K562 (cell line): ENCODE data around the gene TRIP10. TPM values are rescaled to one million over a fixed set of nuclear protein-coding genes. Genes with fewer than 3 reads are reported as not detected.
A peak's percentile ranks its signal among the peaks of the same experiment; 100 is the strongest.

ENCODE experiments used
- ATAC-seq: fragments of 200-7000 bp; cut with Tn5 transposase; 3 replicates; pipeline ENCODE4 v1.9.1; 2020; ENCODE audit warnings: moderate library complexity
- BruUV-seq: library from RNA; stranded (reverse); fragments of 400-500 nt; replicated peaks from 2 replicates; lab custom pipeline; 2021; lab: Mats Ljungman, UMichigan
- CTCF ChIA-PET: fragments of 300-600 bp; formaldehyde crosslinking; extraction: SDS; loops from one replicate; lab custom pipeline; 2021; ENCODE audit warnings: low intra/inter-chr PET ratio; lab: Yijun Ruan, JAX
- POLR2A ChIA-PET: fragments of 300-600, 350-650 bp; sonication (Branson Sonifier 250); formaldehyde crosslinking; extraction: SDS; loops from one replicate; lab custom pipeline; 2021; ENCODE audit warnings: antibody characterized with exemption, inconsistent platforms; lab: Yijun Ruan, JAX
- DNase-seq, 4 experiments: peaks; one replicate each; pipeline versions ENCODE4 v3.0.0 to v3.0.0-alpha.2; 2011 to 2018; ENCODE audit warnings: low spot score in 3 of 4, mixed read lengths in 3 of 4; ENCODE audit errors: extremely low read depth in 1 of 4
- FAIRE-seq: peaks from 2 replicates; lab custom pipeline; 2011; peaks lifted over from hg19 to GRCh38; lab: Jason Lieb, UNC
- H2AFZ ChIP-seq: 2 replicates; pipeline ENCODE4 v1.6.0; 2011; ENCODE audit warnings: low read depth, low read length, control low read depth, inconsistent platforms
- H3K27ac ChIP-seq: fragments of 200-600 bp; 3 replicates; pipeline ENCODE4 v1.8.0; 2011; ENCODE audit warnings: low read depth, mild to moderate bottlenecking, control low read depth, inconsistent platforms, low read length, moderate library complexity, mixed read lengths; ENCODE audit errors: extremely low read depth
- H3K27me3 ChIP-seq, 2 experiments: fragments of 300-600 bp in 1 of 2; 2 replicates in 1 of 2; 3 replicates in 1 of 2; pipeline versions ENCODE4 v1.6.0 to v1.8.0; 2011; ENCODE audit warnings: inconsistent platforms in 2 of 2, low read length in 2 of 2, mild to moderate bottlenecking in 1 of 2, mixed read lengths in 1 of 2, moderate library complexity in 1 of 2; ENCODE audit not compliant: control insufficient read depth in 2 of 2, insufficient read depth in 2 of 2
- H3K36me3 ChIP-seq: fragments of 300-600 bp; 3 replicates; pipeline ENCODE4 v1.8.0; 2011; ENCODE audit warnings: mild to moderate bottlenecking, low read length, inconsistent platforms; ENCODE audit not compliant: control insufficient read depth, insufficient read depth
- H3K4me1 ChIP-seq, 2 experiments: fragments of 200-600 bp in 1 of 2; replicated peaks in 1 of 2; 2 replicates in 1 of 2; 3 replicates in 1 of 2; pipeline versions ENCODE4 v1.5.1 to v1.8.0; 2011; ENCODE audit warnings: inconsistent platforms in 2 of 2, low read length in 2 of 2, mild to moderate bottlenecking in 1 of 2, mixed read lengths in 1 of 2, moderate library complexity in 1 of 2; ENCODE audit not compliant: control insufficient read depth in 2 of 2, insufficient read depth in 2 of 2
- H3K4me2 ChIP-seq: 2 replicates; pipeline ENCODE4 v1.6.1; 2011; ENCODE audit warnings: low read length, control low read depth, inconsistent platforms, mixed read lengths; ENCODE audit not compliant: insufficient read depth
- H3K4me3 ChIP-seq: fragments of 200-600 bp; sonication (generic), shearing (Covaris generic); 2 replicates; pipeline ENCODE4 v1.5.1; 2016; ENCODE audit warnings: control low read depth, inconsistent platforms
- H3K79me2 ChIP-seq: fragments of 200-600 bp; 3 replicates; pipeline ENCODE4 v1.8.0; 2011; ENCODE audit warnings: low read length, inconsistent platforms; ENCODE audit not compliant: control insufficient read depth, insufficient read depth
- H3K9ac ChIP-seq, 2 experiments: 2 replicates each; pipeline versions ENCODE4 v1.6.0 to v1.6.1; 2011; ENCODE audit warnings: low read depth in 2 of 2, low read length in 2 of 2, control low read depth in 1 of 2, inconsistent platforms in 1 of 2, mild to moderate bottlenecking in 1 of 2, mixed read lengths in 1 of 2; ENCODE audit not compliant: insufficient read depth in 1 of 2
- H3K9me1 ChIP-seq: one replicate; pipeline ENCODE4 v1.6.0; 2011; ENCODE audit warnings: inconsistent platforms, mild to moderate bottlenecking, low read length, moderate library complexity; ENCODE audit not compliant: control insufficient read depth, insufficient read depth
- H3K9me3 ChIP-seq: replicated peaks from 2 replicates; pipeline ENCODE4 v1.5.1; 2011; ENCODE audit warnings: low read depth, low read length, inconsistent platforms; ENCODE audit not compliant: control insufficient read depth, insufficient read depth
- H4K20me1 ChIP-seq: replicated peaks from 2 replicates; pipeline ENCODE4 v1.6.1; 2011; ENCODE audit warnings: low read length, inconsistent platforms, mixed read lengths; ENCODE audit not compliant: control insufficient read depth, insufficient read depth
- RFX1 ChIP-seq: fragments of 450-650 bp; IDR thresholded peaks from 2 replicates; pipeline ENCODE4 v1.6.1; 2016; ENCODE audit warnings: mild to moderate bottlenecking, moderate library complexity
- WGBS: fragments of 100-300 bp; shearing (Covaris generic); methylation state at CpG from one replicate; pipeline ENCODE4 v1.1.6; 2016; ENCODE audit warnings: low coverage, mixed read lengths; ENCODE audit not compliant: insufficient coverage; ENCODE audit errors: missing lambda C conversion rate; 5-methylcytosine and 5-hydroxymethylcytosine counted together
- in situ Hi-C: fragments of 300-500 bp; cut with MboI; formaldehyde crosslinking; loops from 4 replicates; pipeline ENCODE4 v1.15.0; 2018; ENCODE audit warnings: inconsistent platforms, mixed read lengths
- intact Hi-C: fragments of 100-400 bp; cut with micrococcal nuclease; formaldehyde crosslinking; loops from 2 replicates; pipeline ENCODE4 v1.14.2; 2022
- polyA plus RNA-seq, 8 experiments: library from polyadenylated mRNA; depleted of rRNA in 4 of 8; stranded (reverse) in 5 of 8; unstranded in 3 of 8; fragments of >200 nt; fragmentation: Nextera tagmentation in 2 of 8; fragmentation: Illumina TruSeq in 1 of 8; extraction: Ambion mirVana in 2 of 8; extraction: Trizol in 1 of 8; gene quantifications; 2 replicates each; pipeline versions ENCODE4 v1.2.1 to v1.2.3, GENCODE V29; 2011 to 2014; ENCODE audit warnings: inconsistent platforms in 1 of 8, missing spikeins in 1 of 8
- total RNA-seq, 7 experiments: library from RNA; depleted of rRNA in 6 of 7; stranded (reverse); fragments of >200 nt in 6 of 7; fragmentation: Illumina TruSeq in 2 of 7; extraction: Trizol in 2 of 7; gene quantifications; 2 replicates each; pipeline versions ENCODE4 v1.2.1 to v1.2.3, GENCODE V29; 2011 to 2021; ENCODE audit warnings: low replicate concordance in 1 of 7
- TF ChIP-seq, protein P1 (sequence below): fragments of 250-450 bp; sonication (Bioruptor Pico); IDR thresholded peaks from 2 replicates; pipeline ENCODE4 v1.8.0; 2021; ENCODE audit warnings: moderate library complexity, mild to moderate bottlenecking, inconsistent platforms
- TF ChIP-seq, protein P2 (sequence below): fragments of 450-650 bp; conservative IDR thresholded peaks from 2 replicates; pipeline ENCODE4 v1.6.1; 2016; ENCODE audit warnings: missing genetic modification characterization, low read depth, mild to moderate bottlenecking, control low read depth, missing compliant biosample characterization

TRIP10 gene
- total and polyA plus RNA-seq, 9 of the 15 experiments (the other 6 are each of a cell fraction or from before 2014, with no cell fraction given), result 1.2 to 66.8 (median 36.1) TPM

DNA sequence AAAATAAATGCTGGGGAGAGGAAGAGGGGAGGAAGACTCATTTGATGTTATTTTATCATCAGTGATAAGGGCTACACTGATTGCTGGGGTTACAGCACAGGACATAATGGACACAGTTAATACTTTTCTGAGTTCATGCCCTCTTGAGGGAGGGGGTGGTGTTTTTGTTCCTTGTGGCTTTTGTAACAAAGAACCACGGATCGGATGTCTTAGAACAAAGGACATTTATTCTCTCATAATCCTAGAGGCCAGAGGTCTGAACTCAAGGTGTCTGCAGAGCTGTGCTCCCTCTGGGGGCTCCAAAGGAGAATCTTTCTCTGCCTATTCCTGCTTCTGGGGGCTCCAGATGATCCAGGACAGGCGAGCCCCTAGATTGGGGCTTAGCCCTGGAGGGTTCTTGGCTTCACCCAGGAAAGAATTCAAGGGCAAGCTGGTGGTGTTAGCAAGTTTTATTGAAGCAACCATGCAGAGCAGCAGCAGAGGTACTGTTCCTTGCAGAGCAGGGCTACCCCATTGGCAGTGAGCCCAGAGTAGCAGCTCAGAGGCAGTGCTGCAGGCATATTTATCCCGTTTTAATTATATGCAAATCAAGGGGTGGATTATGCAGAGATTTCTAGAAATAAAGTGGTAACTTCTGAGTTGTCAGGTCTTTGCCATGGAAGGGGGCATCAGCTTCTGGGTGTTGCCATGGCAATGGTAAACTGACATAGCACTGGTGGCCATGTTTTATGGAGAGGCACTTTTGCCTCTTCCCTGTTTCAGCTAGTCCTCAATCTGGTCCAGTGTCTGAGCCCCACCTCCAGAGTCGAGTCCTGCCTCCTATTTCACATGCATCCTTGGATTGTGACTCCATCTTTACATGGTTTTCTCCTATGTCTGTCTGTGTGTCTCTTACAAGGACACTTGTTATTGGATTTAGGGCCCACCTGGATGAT lies 51.0 kb downstream of the TRIP10 start:
- Histone ChIP-seq H3K27ac (no peak overlapping the region), H3K4me2 (no peak overlapping the region), H4K20me1 (no peaks in the 10 kb centered on the region), H3K9me1 (no peaks in the 10 kb centered on the region), H3K36me3 (no peaks in the 10 kb centered on the region), H2AFZ (no peak overlapping the region), H3K4me3 (no peak overlapping the region), H3K9me3 (peaks cover 3% of the 10 kb centered on the region), H3K27me3 (no peaks in the 10 kb centered on the region), H3K79me2 (no peaks in the 10 kb centered on the region), H3K9ac (no peak overlapping the region), H3K4me1 (no peaks in the 10 kb centered on the region)
- 9% methylated on average over 5 of the region's 5 CpGs for WGBS
- in situ Hi-C loops (no loop called here), intact Hi-C loops (no loop called here)
- ATAC-seq (no peak), FAIRE-seq (no peak), DNase-seq (no peak)
- TF ChIP-seq, protein P1, sequence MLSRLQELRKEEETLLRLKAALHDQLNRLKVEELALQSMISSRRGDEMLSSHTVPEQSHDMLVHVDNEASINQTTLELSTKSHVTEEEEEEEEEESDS, result no peak
- TF ChIP-seq, protein P2, sequence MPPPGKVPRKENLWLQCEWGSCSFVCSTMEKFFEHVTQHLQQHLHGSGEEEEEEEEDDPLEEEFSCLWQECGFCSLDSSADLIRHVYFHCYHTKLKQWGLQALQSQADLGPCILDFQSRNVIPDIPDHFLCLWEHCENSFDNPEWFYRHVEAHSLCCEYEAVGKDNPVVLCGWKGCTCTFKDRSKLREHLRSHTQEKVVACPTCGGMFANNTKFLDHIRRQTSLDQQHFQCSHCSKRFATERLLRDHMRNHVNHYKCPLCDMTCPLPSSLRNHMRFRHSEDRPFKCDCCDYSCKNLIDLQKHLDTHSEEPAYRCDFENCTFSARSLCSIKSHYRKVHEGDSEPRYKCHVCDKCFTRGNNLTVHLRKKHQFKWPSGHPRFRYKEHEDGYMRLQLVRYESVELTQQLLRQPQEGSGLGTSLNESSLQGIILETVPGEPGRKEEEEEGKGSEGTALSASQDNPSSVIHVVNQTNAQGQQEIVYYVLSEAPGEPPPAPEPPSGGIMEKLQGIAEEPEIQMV (tag), result peak; percentile 76; the same call in 1 of the 2 replicates
- peak; percentile 61 for TF ChIP-seq RFX1
- ChIA-PET POLR2A (interaction anchor here (0.7 to 1.0 kb wide), 4 partner anchors 9 to 24 kb away, joined by 3 to 5 read pairs (median 3); partner anchors contain the start of gene SH2D3A), CTCF (no interaction called here)
- no TSS peak for BruUV-seq
